ENCODE data around the gene MACF1. TPM values are rescaled to one million over a fixed set of nuclear protein-coding genes. Genes with fewer than 3 reads are reported as not detected.

MACF1 gene
- total RNA-seq, 1 experiment from 2014 or later, result 190 TPM

- Histone ChIP-seq H4K20me1 (ENCODE audit: control insufficient read depth, insufficient read depth, insufficient read length) (no peaks in the 10 kb centered on the region), H3K18ac (ENCODE audit: insufficient read length, low read depth, low read length) (no peak overlapping the region), H3K23me2 (ENCODE audit: insufficient read length, low read depth, low read length, poor library complexity, severe bottlenecking) (no peaks in the 10 kb centered on the region), H3K79me1 (ENCODE audit: insufficient read depth, low read depth, low read length, poor library complexity, severe bottlenecking) (peaks cover 12% of the 10 kb centered on the region), H3K4ac (ENCODE audit: low read depth, low read length) (no peak overlapping the region), H2BK120ac (ENCODE audit: low read depth, low read length, poor library complexity, severe bottlenecking) (no peak overlapping the region), H3K23ac (ENCODE audit: insufficient read length, low read depth, low read length) (no peak overlapping the region), H3K14ac (ENCODE audit: insufficient read depth, low read length) (no peak overlapping the region), H2BK12ac (ENCODE audit: insufficient read length, low read depth, low read length) (no peak overlapping the region), H3K56ac (ENCODE audit: insufficient read length, low read depth, low read length) (no peak overlapping the region), H2BK5ac (ENCODE audit: insufficient read length, low read length) (no peak overlapping the region), H2AK5ac (ENCODE audit: insufficient read length, low read length) (no peak overlapping the region), H3K27ac (ENCODE audit: insufficient read length, low read depth, low read length) (no peak overlapping the region), H3K9me3 (ENCODE audit: control insufficient read depth, low read depth, low read length) (no peaks in the 10 kb centered on the region), H3T11ph (ENCODE audit: low read length) (no peak overlapping the region), H3K4me2 (ENCODE audit: insufficient read depth, insufficient read length, low read length) (no peak overlapping the region), H3K4me1 (ENCODE audit: insufficient read depth, low read length) (peaks cover 16% of the 10 kb centered on the region; the same call in 1 of the 2 replicates), H2BK15ac (ENCODE audit: low read depth, low read length) (no peak overlapping the region), H2AFZ (ENCODE audit: low read length) (no peak overlapping the region), H3K79me2 (ENCODE audit: insufficient read depth, low read length) (peaks cover 44% of the 10 kb centered on the region; the same call in 1 of the 2 replicates), H4K5ac (ENCODE audit: insufficient read length, low read depth, low read length) (no peak overlapping the region), H4K8ac (replicated peaks; ENCODE audit: insufficient read length, low read depth, low read length) (no peak overlapping the region), H4K91ac (ENCODE audit: insufficient read length, low read depth, low read length) (no peak overlapping the region), H3K9ac (ENCODE audit: extremely low read depth, insufficient read length, low read length) (no peak overlapping the region), H3K27me3 (ENCODE audit: insufficient read depth, low read length) (no peaks in the 10 kb centered on the region), H2BK20ac (ENCODE audit: low read depth, low read length, poor library complexity, severe bottlenecking) (no peak overlapping the region)
- no peak for TF ChIP-seq CTCF (conservative IDR thresholded peaks at IDR 0.05)
- peaks cover 78 to 81% of the 10 kb centered on the region in 2 experiments for H3K4me1 Mint-ChIP-seq
- no peak for DNase-seq
- no peak overlapping the region; a peak in 1 of 5 replicates for H3K4me3 Mint-ChIP-seq
- no peaks in the 10 kb centered on the region for H3K27me3 Mint-ChIP-seq (ENCODE audit: low read depth)
- no peaks in the 10 kb centered on the region for H3K9me3 Mint-ChIP-seq
- no CpG with 5 or more reads among the region's 9 CpGs for WGBS (ENCODE audit: extremely low coverage, insufficient read length, low lambda C conversion rate)
- H3K27ac Mint-ChIP-seq, result peak overlapping the region; percentile 34 to 85 (median 68); a peak in 5 of 7 replicates
- no peaks in the 10 kb centered on the region for H3K36me3 Mint-ChIP-seq (ENCODE audit: insufficient read depth in 1 of 3, low read depth in 3 of 3)
Observed at GRCh38 chr1:39168301-39169080, 36.0 kb upstream of the MACF1 start.
